Measurements from ENCODE around the gene HOMER3. TPM values are rescaled to one million over a fixed set of nuclear protein-coding genes. Genes with fewer than 3 reads are reported as not detected.

HOMER3 gene
- polyA plus RNA-seq (2013, experiment 1 of 2; ENCODE audit: insufficient read length), result 45.5 TPM
- 35.9 TPM for polyA plus RNA-seq (2013, experiment 2 of 2; ENCODE audit: insufficient read length)

- peak; percentile 67 for DNase-seq
Observed at GRCh38 chr19:18940769-18941627, at the start of gene HOMER3. Gene HOMER3, minus strand, starts transcription at chr19:18941217. Its CDS starts 2,235 bp downstream, at chr19:18938982.

- DNase-seq, result no peak
Observed at GRCh38 chr19:18990128-18990708, 49.2 kb upstream of the HOMER3 start.

- no peak for DNase-seq
Observed at GRCh38 chr19:18989316-18989715, 48.3 kb upstream of the HOMER3 start.

- no peak for DNase-seq
Observed at GRCh38 chr19:18987456-18987855, 46.4 kb upstream of the HOMER3 start.

- no peak for DNase-seq
Observed at GRCh38 chr19:18985257-18985656, 44.2 kb upstream of the HOMER3 start.

- no peak for DNase-seq
Observed at GRCh38 chr19:18984251-18984650, 43.2 kb upstream of the HOMER3 start.

GRCh38 chr19:18982669-18983068 is 41.7 kb upstream of the HOMER3 start:
- DNase-seq, result no peak

GRCh38 chr19:18980432-18981020 is 39.5 kb upstream of the HOMER3 start:
- DNase-seq, result no peak

GRCh38 chr19:18978616-18979015 is 37.6 kb upstream of the HOMER3 start:
- no peak for DNase-seq

- no peak for DNase-seq
Observed at GRCh38 chr19:18975869-18976268, 34.9 kb upstream of the HOMER3 start.

- DNase-seq, result no peak
Observed at GRCh38 chr19:18975011-18975410, 34.0 kb upstream of the HOMER3 start.

- DNase-seq, result no peak
Observed at GRCh38 chr19:18972851-18973250, 31.8 kb upstream of the HOMER3 start.

- peak; percentile 35 for DNase-seq
Observed at GRCh38 chr19:18972301-18972811, 31.3 kb upstream of the HOMER3 start.

- DNase-seq, result peak; percentile 54
Observed at GRCh38 chr19:18969931-18970659, 29.1 kb upstream of the HOMER3 start.

- peak; percentile 23 for DNase-seq
Observed at GRCh38 chr19:18967358-18968146, 26.5 kb upstream of the HOMER3 start.

- DNase-seq, result no peak
Observed at GRCh38 chr19:18966307-18966706, 25.3 kb upstream of the HOMER3 start.

GRCh38 chr19:18964121-18964520 is 23.1 kb upstream of the HOMER3 start:
- DNase-seq, result no peak

GRCh38 chr19:18961767-18962620 is 21.0 kb upstream of the HOMER3 start:
- DNase-seq, result no peak

GRCh38 chr19:18960370-18960769 is 19.4 kb upstream of the HOMER3 start:
- DNase-seq, result no peak

- DNase-seq, result no peak
Observed at GRCh38 chr19:18955042-18955441, 14.0 kb upstream of the HOMER3 start.

GRCh38 chr19:18954094-18954493 is 13.1 kb upstream of the HOMER3 start:
- no peak for DNase-seq

Measured in fibroblast of skin of back (primary cell).